ENCODE data around the gene FBXW7.

The FBXW7 gene

DNA sequence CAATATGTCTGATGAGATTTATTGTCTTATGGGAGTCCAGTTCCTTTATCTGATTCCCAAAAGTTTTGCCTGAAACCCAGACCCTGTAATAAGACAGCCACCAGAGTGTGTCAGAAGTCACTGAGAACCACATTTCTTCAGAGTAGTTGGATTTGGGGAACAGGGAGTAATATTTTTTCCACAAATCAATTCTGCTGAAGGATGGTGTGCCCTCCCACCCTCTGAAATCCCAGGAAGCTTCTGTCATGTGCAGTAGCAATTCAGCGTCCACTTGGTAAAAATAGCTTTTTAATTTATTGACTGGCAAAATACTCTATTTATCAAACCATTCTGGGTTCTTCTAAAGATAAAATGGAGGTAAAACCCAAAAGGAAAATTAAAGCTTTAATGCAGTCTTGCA, 229.4 kb downstream of the FBXW7 start:
- Histone ChIP-seq H3K9ac (ENCODE audit: low read depth, low read length) (no peak overlapping the region), H3K9me3 (ENCODE audit: control insufficient read depth, insufficient read depth, low read length) (no peaks in the 10 kb centered on the region), H3K36me3 (ENCODE audit: insufficient read depth, low read length) (no peaks in the 10 kb centered on the region), H3K4me1 (ENCODE audit: insufficient read depth, low read length) (peaks cover 7% of the 10 kb centered on the region; the same call in 1 of the 2 replicates)

DNA sequence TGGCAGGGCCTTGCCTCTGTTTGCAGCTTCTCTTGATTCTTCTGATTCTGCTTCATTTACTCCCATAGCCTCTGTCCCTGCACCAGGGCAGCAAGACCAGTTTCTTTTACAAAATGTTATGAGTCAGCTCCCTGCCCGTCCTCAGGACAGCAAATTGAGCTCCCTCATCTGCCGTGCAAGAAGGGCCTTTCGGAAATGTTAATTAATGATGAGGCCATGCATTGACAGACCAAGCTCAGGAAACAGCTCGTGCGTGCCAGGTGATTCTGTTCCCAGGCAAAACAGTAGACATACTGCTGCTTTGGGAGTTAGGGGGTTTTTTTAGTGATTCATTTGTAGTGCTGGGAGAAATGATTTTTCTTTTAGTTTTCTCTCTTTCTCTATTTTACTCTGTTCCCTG, 231.7 kb downstream of the FBXW7 start:
- H3K4me1 ChIP-seq (ENCODE audit: insufficient read depth, low read length) = no peaks in the 10 kb centered on the region
- H3K9me3 ChIP-seq (ENCODE audit: control insufficient read depth, insufficient read depth, low read length) = no peaks in the 10 kb centered on the region
- no peak overlapping the region for H3K9ac ChIP-seq (ENCODE audit: low read depth, low read length)
- no peaks in the 10 kb centered on the region for H3K36me3 ChIP-seq (ENCODE audit: insufficient read depth, low read length)

DNA sequence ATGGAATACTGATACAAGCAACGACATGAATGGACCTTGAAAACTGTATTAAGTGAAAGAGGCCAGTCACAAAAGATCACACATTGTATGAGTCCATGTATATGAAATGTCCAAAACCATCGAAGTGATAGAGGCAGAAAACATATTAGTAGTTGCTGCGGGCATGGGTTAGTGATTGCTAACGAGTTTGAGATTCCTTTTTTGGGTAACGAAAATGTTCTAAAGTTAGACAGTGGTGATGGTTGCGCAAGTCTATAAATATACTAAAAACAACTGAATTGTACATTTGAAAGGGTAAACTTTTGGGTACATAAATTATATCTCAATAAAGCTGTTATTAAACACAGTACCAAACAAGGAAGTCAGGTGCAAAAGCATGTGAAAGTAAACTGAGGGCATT, 234.5 kb downstream of the FBXW7 start:
- H3K9me3 ChIP-seq (ENCODE audit: control insufficient read depth, insufficient read depth, low read length) = no peaks in the 10 kb centered on the region
- no peaks in the 10 kb centered on the region for H3K4me1 ChIP-seq (ENCODE audit: insufficient read depth, low read length)
- no peak overlapping the region for H3K9ac ChIP-seq (ENCODE audit: low read depth, low read length)
- no peaks in the 10 kb centered on the region for H3K36me3 ChIP-seq (ENCODE audit: insufficient read depth, low read length)

DNA sequence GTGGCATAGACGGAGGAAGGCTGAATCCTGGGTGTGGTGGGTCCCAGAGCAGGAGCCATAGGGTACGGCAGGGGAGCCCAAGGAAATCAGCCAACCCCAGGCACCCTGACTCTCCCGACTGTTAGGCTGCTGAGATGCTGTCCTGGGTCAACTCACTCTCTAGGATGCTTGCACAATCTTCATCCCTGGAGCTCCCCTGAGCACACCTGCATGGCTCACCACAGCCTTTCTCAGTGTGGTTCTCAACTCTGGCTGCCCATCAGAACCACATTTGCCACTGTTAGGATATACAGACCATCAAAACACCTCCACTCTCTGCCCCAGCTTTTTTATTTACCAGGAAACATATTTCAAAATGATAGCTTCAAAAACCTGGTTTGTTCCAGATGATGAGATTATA, 236.3 kb downstream of the FBXW7 start:
- Histone ChIP-seq H3K36me3 (ENCODE audit: insufficient read depth, low read length) (no peaks in the 10 kb centered on the region), H3K9ac (ENCODE audit: low read depth, low read length) (no peak overlapping the region), H3K9me3 (ENCODE audit: control insufficient read depth, insufficient read depth, low read length) (no peaks in the 10 kb centered on the region), H3K4me1 (ENCODE audit: insufficient read depth, low read length) (no peaks in the 10 kb centered on the region)

DNA sequence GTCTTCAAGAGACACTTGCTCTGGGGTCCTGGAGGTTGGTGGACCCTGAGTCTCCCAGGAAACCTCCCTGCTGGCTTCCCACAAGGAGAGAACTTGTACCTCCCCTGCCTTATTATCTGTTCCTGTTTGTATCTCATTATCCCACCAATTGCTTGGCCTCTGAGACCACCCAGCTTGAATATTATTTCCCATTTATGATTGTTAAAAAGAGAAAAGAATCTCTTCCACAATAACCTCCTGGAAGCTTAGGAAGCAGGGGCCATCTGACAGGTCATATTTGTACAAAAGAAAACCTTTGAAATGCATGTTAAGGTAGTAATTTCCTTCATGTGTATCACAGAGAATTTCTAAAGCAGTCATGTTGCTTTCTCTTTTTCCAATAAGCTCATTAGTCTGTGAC, 239.5 kb downstream of the FBXW7 start:
- Histone ChIP-seq H3K4me1 (ENCODE audit: insufficient read depth, low read length) (no peaks in the 10 kb centered on the region), H3K9ac (ENCODE audit: low read depth, low read length) (no peak overlapping the region), H3K36me3 (ENCODE audit: insufficient read depth, low read length) (no peaks in the 10 kb centered on the region), H3K9me3 (ENCODE audit: control insufficient read depth, insufficient read depth, low read length) (no peaks in the 10 kb centered on the region)

DNA sequence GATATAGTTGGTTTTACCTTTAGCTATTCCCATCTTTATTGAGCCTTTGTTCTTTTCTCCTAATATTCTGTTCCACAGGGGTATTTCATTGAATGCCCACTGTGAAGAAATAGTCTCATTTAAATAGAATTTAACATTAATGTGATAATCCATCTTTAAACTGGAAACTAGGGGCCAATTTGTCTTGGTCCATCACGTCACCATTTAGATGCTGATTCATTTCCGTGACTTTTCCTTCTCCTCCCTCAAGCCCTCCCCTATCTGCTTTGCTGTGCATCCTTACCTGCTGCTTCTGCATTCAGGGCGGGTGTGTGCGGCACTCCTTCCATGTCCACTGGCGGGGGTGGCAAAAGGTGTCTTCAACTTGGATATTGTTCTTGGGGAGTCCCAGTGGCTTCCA, 241.1 kb downstream of the FBXW7 start:
- H3K36me3 ChIP-seq (ENCODE audit: insufficient read depth, low read length) = no peaks in the 10 kb centered on the region
- no peak overlapping the region for H3K9ac ChIP-seq (ENCODE audit: low read depth, low read length)
- H3K9me3 ChIP-seq (ENCODE audit: control insufficient read depth, insufficient read depth, low read length) = no peaks in the 10 kb centered on the region
- no peaks in the 10 kb centered on the region for H3K4me1 ChIP-seq (ENCODE audit: insufficient read depth, low read length)

DNA sequence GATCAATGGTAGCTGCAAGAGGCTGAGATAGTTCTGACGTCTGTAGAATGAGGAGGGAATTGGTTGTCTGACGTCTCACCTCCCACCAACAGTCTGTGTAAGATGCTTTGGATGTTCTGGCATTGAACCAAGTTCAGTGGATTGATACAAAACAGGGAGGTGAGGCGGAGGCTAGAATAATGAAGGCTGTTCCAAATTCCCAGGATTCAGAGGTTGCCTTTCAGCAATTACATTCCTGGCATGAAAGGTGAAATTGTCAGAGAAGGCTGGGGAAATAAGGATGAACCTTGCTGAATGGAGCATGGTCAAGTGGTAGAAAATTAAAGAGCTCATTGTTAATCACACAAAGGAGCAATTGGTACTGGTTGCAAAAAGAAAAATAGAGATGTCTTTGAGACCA, 241.6 kb downstream of the FBXW7 start:
- H3K36me3 ChIP-seq (ENCODE audit: insufficient read depth, low read length) = no peaks in the 10 kb centered on the region
- no peaks in the 10 kb centered on the region for H3K4me1 ChIP-seq (ENCODE audit: insufficient read depth, low read length)
- no peak overlapping the region for H3K9ac ChIP-seq (ENCODE audit: low read depth, low read length)
- H3K9me3 ChIP-seq (ENCODE audit: control insufficient read depth, insufficient read depth, low read length) = no peaks in the 10 kb centered on the region

DNA sequence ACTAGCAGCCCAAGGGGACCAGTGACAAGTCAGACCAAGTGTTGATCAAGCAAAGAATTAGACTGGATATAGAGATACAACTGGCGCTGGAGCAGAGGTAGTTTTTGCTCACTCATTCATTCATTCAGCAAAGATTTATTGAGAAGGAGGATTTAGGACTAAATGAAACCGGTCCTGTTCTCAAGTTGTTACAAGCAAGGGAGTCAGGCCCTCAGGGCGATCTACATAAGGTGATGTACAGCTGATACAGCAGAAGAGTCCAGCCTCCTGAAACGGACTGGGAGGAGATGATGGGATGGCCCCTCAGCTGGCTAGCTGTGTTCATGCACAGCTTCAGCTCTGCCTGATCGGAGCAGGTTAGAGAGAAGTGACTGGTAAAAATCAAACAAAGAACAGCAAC, 242.4 kb downstream of the FBXW7 start:
- Histone ChIP-seq H3K9ac (ENCODE audit: low read depth, low read length) (no peak overlapping the region), H3K4me1 (ENCODE audit: insufficient read depth, low read length) (no peaks in the 10 kb centered on the region), H3K9me3 (ENCODE audit: control insufficient read depth, insufficient read depth, low read length) (no peaks in the 10 kb centered on the region)

DNA sequence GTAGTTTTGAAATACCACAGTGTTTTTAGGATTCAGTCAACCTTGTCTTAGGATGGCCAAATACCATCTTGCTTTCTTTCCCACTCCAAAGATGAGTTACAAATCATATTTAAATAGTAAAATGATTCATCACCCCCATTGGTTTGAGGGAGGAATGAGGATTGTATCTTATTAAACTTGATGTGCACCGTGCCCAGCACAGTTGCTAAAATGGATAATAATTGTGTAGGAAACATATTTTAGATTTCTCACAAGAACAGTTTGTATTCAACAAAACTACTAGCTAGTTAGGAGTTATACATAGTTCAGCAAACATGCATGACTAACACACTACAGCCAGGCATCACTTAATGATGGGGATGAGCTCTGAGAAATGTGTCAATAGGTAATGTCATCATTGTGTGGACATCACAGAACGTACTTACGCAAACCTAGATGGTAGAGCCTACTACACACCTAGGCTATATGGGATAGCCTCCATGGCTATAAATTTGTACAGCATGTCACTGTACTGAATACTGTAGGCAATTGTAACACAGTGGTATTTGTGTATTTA, 245.4 kb downstream of the FBXW7 start:
- H3K4me1 ChIP-seq (ENCODE audit: insufficient read depth, low read length) = no peaks in the 10 kb centered on the region
- H3K9ac ChIP-seq (ENCODE audit: low read depth, low read length) = no peak overlapping the region
- H3K9me3 ChIP-seq (ENCODE audit: control insufficient read depth, insufficient read depth, low read length) = no peaks in the 10 kb centered on the region
- no peaks in the 10 kb centered on the region for H3K36me3 ChIP-seq (ENCODE audit: insufficient read depth, low read length)

More for the DNA sequence above, 242.4 kb downstream of the FBXW7 start:
- no peaks in the 10 kb centered on the region for H3K36me3 ChIP-seq (ENCODE audit: insufficient read depth, low read length)

DNA sequence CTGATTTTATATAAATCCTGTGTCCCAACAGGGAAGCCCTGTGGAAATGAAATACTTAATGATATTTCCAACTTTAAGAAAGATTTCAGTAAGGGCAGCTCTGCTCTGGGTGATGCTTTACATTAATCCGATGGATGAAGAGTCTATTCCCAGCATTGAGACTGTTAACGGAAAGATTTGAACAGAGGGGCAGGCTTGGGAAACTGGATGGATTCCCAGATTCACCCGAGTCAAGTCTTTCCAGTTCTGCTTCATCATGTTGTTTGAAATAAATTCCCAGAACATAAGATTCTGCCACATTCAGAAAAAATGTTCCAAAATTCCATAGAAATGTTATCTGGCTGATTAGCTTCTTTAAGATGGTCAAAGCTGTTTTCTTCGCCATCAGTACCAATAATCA, 246.0 kb downstream of the FBXW7 start:
- no peaks in the 10 kb centered on the region for H3K4me1 ChIP-seq (ENCODE audit: insufficient read depth, low read length)
- H3K36me3 ChIP-seq (ENCODE audit: insufficient read depth, low read length) = no peaks in the 10 kb centered on the region
- H3K9ac ChIP-seq (ENCODE audit: low read depth, low read length) = no peak overlapping the region

DNA sequence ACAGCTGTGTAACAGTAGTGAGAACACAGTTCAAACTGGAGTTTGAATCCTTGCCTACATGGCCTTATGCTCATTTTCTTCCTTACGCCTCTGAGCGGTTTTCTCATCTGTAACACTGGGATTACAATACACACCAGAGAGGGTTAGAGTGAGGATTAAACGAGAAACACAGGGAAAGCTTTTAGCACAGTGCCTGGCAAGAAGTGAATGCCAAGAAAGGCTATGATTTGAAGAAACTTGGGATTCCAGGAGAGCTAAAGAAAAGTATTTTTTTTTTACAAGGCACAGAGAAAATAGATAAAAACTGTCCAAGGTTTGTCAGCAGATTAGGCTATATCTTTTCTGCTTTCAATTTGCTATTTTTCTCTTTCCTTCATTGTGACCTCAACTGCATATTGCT, 246.4 kb downstream of the FBXW7 start:
- Histone ChIP-seq H3K9me3 (ENCODE audit: control insufficient read depth, insufficient read depth, low read length) (no peaks in the 10 kb centered on the region), H3K4me1 (ENCODE audit: insufficient read depth, low read length) (no peaks in the 10 kb centered on the region), H3K9ac (ENCODE audit: low read depth, low read length) (no peak overlapping the region), H3K36me3 (ENCODE audit: insufficient read depth, low read length) (no peaks in the 10 kb centered on the region)

More for the DNA sequence above, 246.0 kb downstream of the FBXW7 start:
- H3K9me3 ChIP-seq (ENCODE audit: control insufficient read depth, insufficient read depth, low read length) = no peaks in the 10 kb centered on the region

DNA sequence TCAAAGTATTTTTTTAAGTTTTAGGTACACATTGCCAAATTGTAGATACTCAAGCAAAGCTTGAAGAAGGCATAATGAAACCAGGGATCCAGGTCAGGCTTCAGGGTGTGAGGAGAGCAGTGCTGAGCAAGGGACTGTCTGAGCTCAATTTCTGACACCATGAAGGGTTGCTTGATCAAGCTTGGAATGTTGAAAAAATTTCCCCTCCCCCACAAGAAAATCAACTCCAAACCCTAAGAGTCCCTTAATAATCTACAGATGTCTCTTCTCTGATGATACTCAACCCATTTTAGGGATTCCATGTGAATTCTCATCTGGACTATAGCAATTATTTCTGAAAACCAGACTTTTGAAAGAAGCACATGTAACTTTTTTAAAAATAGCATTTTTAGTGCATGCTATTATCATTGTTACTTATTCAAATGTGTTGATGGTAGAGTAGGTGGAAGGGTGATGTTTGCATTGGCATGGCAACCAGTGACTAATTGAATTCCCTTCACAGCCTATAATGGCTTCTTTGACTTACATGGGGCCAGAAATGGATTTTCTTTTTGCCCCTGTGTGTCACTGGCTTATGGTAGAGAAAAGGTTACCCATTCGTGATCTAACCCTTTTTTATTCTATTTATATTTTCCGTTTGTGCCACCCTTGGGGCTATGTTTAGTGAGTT, 252.0 kb downstream of the FBXW7 start:
- Histone ChIP-seq H3K9me3 (ENCODE audit: control insufficient read depth, insufficient read depth, low read length) (no peaks in the 10 kb centered on the region), H3K9ac (ENCODE audit: low read depth, low read length) (no peak overlapping the region), H3K4me1 (ENCODE audit: insufficient read depth, low read length) (peaks cover 12% of the 10 kb centered on the region), H3K36me3 (ENCODE audit: insufficient read depth, low read length) (no peaks in the 10 kb centered on the region)

DNA sequence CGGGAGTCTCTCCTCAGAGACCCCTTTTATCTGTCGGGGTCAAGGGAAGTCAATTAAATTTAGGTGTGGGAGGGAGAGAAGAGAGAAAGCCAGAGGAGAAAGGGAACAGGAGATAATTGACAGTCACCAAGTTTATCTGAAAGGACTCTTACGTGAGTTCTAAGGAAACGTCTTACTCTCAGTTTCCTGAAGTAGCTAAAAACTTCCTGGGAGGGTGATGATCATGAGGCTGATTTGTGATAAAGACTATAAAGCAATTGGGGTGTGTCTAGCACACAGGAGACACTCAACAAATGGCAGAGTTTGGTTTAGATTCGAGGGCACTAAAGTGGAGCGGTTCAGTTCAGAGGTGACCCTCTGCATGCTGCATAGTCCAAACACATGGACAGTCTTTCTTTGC, 254.1 kb downstream of the FBXW7 start:
- H3K9me3 ChIP-seq (ENCODE audit: control insufficient read depth, insufficient read depth, low read length) = no peaks in the 10 kb centered on the region
- peaks cover 23% of the 10 kb centered on the region for H3K4me1 ChIP-seq (ENCODE audit: insufficient read depth, low read length)
- no peak overlapping the region for H3K9ac ChIP-seq (ENCODE audit: low read depth, low read length)
- H3K36me3 ChIP-seq (ENCODE audit: insufficient read depth, low read length) = no peaks in the 10 kb centered on the region

DNA sequence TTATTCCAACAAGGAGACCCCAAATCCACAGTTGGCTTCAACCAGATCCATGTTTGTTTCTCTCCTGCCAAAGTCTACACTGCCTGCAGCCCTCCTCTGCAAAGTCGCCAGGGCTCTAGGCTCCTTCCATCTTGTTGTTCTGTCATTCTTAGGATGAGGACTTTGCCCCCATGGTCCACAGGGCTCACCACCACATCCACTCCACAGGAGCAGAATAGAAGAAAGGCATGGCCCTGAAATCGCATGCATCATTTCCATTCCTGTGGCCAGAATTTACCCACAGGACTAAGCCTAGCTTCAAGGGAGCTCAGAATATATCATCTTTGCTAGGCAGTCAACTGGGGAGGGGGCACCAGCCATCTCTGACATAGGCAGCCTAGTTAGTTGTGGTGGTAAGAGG, 254.7 kb downstream of the FBXW7 start:
- Histone ChIP-seq H3K9ac (ENCODE audit: low read depth, low read length) (no peak overlapping the region), H3K4me1 (ENCODE audit: insufficient read depth, low read length) (peaks cover 23% of the 10 kb centered on the region), H3K36me3 (ENCODE audit: insufficient read depth, low read length) (no peaks in the 10 kb centered on the region), H3K9me3 (ENCODE audit: control insufficient read depth, insufficient read depth, low read length) (no peaks in the 10 kb centered on the region)

DNA sequence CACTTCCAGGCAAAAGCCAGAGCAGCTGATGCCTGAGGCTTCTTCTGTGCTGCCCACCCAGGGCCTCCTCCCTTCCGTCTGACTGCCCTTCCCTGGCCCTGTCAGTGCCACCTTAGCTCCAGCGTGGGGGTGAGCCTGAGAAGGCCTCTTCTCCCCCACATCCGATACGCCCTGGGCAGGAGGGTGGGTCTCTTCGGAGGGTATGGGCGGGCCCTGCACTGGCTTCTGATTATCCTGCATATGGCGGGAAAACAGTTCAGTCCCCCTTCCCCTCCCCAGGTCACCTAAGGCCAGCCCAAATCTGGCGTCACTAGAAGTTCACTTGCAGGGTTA, 256.7 kb downstream of the FBXW7 start:
- Histone ChIP-seq H3K9me3 (ENCODE audit: control insufficient read depth, insufficient read depth, low read length) (no peaks in the 10 kb centered on the region), H3K4me1 (ENCODE audit: insufficient read depth, low read length) (peaks cover 20% of the 10 kb centered on the region), H3K9ac (ENCODE audit: low read depth, low read length) (no peak overlapping the region), H3K36me3 (ENCODE audit: insufficient read depth, low read length) (no peaks in the 10 kb centered on the region)

Data from ES-I3 (cell line).